Neural crest cell (in vitro differentiated cells): ENCODE data around the gene GLRX3. TPM values are rescaled to one million over a fixed set of nuclear protein-coding genes. Genes with fewer than 3 reads are reported as not detected.
A peak's percentile ranks its signal among the peaks of the same experiment; 100 is the strongest.

Experiments used
- DNase-seq: peaks from one replicate; pipeline ENCODE4 v3.0.0; 2021; ENCODE audit warnings: low read depth, mixed read lengths, low spot score
- H3K27ac Mint-ChIP-seq: one replicate; pipeline ENCODE4 v1.8.0; 2021; ENCODE audit warnings: mild to moderate bottlenecking, mixed read lengths; ENCODE audit not compliant: unreplicated experiment
- H3K27me3 Mint-ChIP-seq: 2 replicates; pipeline ENCODE4 v1.8.0; 2021; ENCODE audit warnings: low read depth, mild to moderate bottlenecking, mixed read lengths
- H3K36me3 Mint-ChIP-seq: 2 replicates; pipeline ENCODE4 v1.8.0; 2021; ENCODE audit warnings: low read depth, mild to moderate bottlenecking, mixed read lengths
- H3K4me1 Mint-ChIP-seq: 2 replicates; pipeline ENCODE4 v1.8.0; 2021; ENCODE audit warnings: mixed read lengths
- H3K4me3 Mint-ChIP-seq: one replicate; pipeline ENCODE4 v1.8.0; 2021; ENCODE audit warnings: mild to moderate bottlenecking, mixed read lengths
- H3K9me3 Mint-ChIP-seq: 2 replicates; pipeline ENCODE4 v1.8.0; 2021; ENCODE audit warnings: mixed read lengths
- CTCF ChIP-seq: fragments of 200-600 bp; sonication (generic); conservative IDR thresholded peaks from 2 replicates; pipeline ENCODE4 v1.5.0; 2021; ENCODE audit warnings: antibody characterized with exemption, mild to moderate bottlenecking
- total RNA-seq: library from RNA; stranded (reverse); gene quantifications from 2 replicates; pipeline ENCODE4 v1.2.1, GENCODE V29; 2021

GLRX3 gene
- total RNA-seq, 1 donor from 2014 or later = 124 TPM

- peaks cover 5% of the 10 kb centered on the region for H3K9me3 Mint-ChIP-seq
- no peak overlapping the region for H3K27ac Mint-ChIP-seq
- no peak for TF ChIP-seq CTCF
- H3K36me3 Mint-ChIP-seq = peaks cover 5% of the 10 kb centered on the region
- H3K4me3 Mint-ChIP-seq = no peak overlapping the region
- no peaks in the 10 kb centered on the region for H3K27me3 Mint-ChIP-seq
- no peak for DNase-seq
- no peaks in the 10 kb centered on the region for H3K4me1 Mint-ChIP-seq
Measured at GRCh38 chr10:130121486-130122079, 14.6 kb upstream of the GLRX3 start.

GRCh38 chr10:130127364-130128061 lies 8.7 kb upstream of the GLRX3 start:
- peaks cover 7% of the 10 kb centered on the region for H3K4me1 Mint-ChIP-seq
- no peaks in the 10 kb centered on the region for H3K27me3 Mint-ChIP-seq
- peak overlapping the region; percentile 18 for H3K4me3 Mint-ChIP-seq
- H3K27ac Mint-ChIP-seq = no peak overlapping the region
- H3K36me3 Mint-ChIP-seq = no peaks in the 10 kb centered on the region
- peak; percentile 57 for DNase-seq
- no peaks in the 10 kb centered on the region for H3K9me3 Mint-ChIP-seq
- TF ChIP-seq CTCF = peak; percentile 77

- peaks cover 7% of the 10 kb centered on the region for H3K4me1 Mint-ChIP-seq
- TF ChIP-seq CTCF = no peak
- H3K27me3 Mint-ChIP-seq = no peaks in the 10 kb centered on the region
- no peaks in the 10 kb centered on the region for H3K36me3 Mint-ChIP-seq
- no peak for DNase-seq
- H3K27ac Mint-ChIP-seq = no peak overlapping the region
- no peaks in the 10 kb centered on the region for H3K9me3 Mint-ChIP-seq
- peak overlapping the region; percentile 18 for H3K4me3 Mint-ChIP-seq
Measured at GRCh38 chr10:130128062-130128781, 8.0 kb upstream of the GLRX3 start.

GRCh38 chr10:130128922-130129321 lies 7.3 kb upstream of the GLRX3 start:
- peaks cover 7% of the 10 kb centered on the region for H3K4me1 Mint-ChIP-seq
- no peaks in the 10 kb centered on the region for H3K27me3 Mint-ChIP-seq
- H3K36me3 Mint-ChIP-seq = no peaks in the 10 kb centered on the region
- no peak overlapping the region for H3K4me3 Mint-ChIP-seq
- no peak for TF ChIP-seq CTCF
- H3K27ac Mint-ChIP-seq = no peak overlapping the region
- no peaks in the 10 kb centered on the region for H3K9me3 Mint-ChIP-seq
- no peak for DNase-seq

- Mint-ChIP-seq H3K36me3 (peaks cover 6% of the 10 kb centered on the region), H3K27ac (peak overlapping the region; percentile 19), H3K4me3 (peak overlapping the region; percentile 90), H3K9me3 (no peaks in the 10 kb centered on the region), H3K27me3 (no peaks in the 10 kb centered on the region), H3K4me1 (peaks cover 23% of the 10 kb centered on the region)
- DNase-seq = peak; percentile 15
- no peak for TF ChIP-seq CTCF
Measured at GRCh38 chr10:130135676-130136225, 440 bp upstream of the GLRX3 start.
